ENCODE measurements around the gene CNNM1. TPM values are rescaled to one million over a fixed set of nuclear protein-coding genes. Genes with fewer than 3 reads are reported as not detected.

Gene CNNM1
- total RNA-seq, 4 donors from 2014 or later = 2.3 to 4.4 (median 4.2) TPM

GRCh38 chr10:99341248-99341647 is 12.1 kb downstream of the CNNM1 start:
- Histone ChIP-seq H3K36me3 (no peaks in the 10 kb centered on the region), H3K27ac (no peak overlapping the region), H3K4me1 (peaks cover 3% of the 10 kb centered on the region), H3K9me3 (no peaks in the 10 kb centered on the region), H3K27me3 (no peaks in the 10 kb centered on the region), H3K4me3 (no peak overlapping the region)
- TF ChIP-seq EP300 (IDR thresholded peaks at IDR 0.05) = no peak
- no peak for TF ChIP-seq POLR2A (IDR thresholded peaks at IDR 0.05)
- no peak for TF ChIP-seq CTCF (IDR thresholded peaks at IDR 0.05)
- TF ChIP-seq POLR2AphosphoS5 (IDR thresholded peaks at IDR 0.05) = no peak
- WGBS = 53% methylated on average over 3 of the region's 3 CpGs
- no peak for DNase-seq (ENCODE audit: low spot score in 2 of 2)

- Histone ChIP-seq H3K27me3 (no peaks in the 10 kb centered on the region), H3K4me1 (peaks cover 3% of the 10 kb centered on the region), H3K36me3 (no peaks in the 10 kb centered on the region), H3K4me3 (no peak overlapping the region), H3K27ac (no peak overlapping the region), H3K9me3 (no peaks in the 10 kb centered on the region)
- DNase-seq (ENCODE audit: low spot score in 2 of 2) = no peak
- WGBS = 40% methylated on average over 3 of the region's 3 CpGs
- no peak for TF ChIP-seq POLR2AphosphoS5 (IDR thresholded peaks at IDR 0.05)
- no peak for TF ChIP-seq CTCF (IDR thresholded peaks at IDR 0.05)
- no peak for TF ChIP-seq EP300 (IDR thresholded peaks at IDR 0.05)
- TF ChIP-seq POLR2A (IDR thresholded peaks at IDR 0.05) = no peak
These were observed 12.8 kb downstream of the CNNM1 start for GRCh38 chr10:99341860-99342490.

DNA sequence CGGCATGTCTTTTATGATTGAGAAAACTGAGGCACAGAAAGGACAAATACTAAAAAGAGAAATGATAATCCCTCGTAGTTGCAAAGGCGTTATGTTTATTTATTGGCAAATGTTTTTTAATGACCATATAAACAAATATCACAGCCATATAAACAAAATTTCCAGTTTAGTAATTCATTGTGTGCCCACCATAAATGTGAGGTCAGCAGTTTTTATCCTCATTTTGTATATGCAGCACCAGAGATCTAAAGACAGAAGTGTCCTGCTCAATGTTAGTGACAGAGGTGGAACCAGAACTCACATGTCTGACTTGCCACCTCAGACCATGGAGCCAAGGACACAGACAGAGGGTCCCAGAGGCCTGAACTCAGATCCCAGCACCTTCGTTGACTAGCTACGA is 14.1 kb downstream of the CNNM1 start:
- H3K4me1 ChIP-seq = no peaks in the 10 kb centered on the region
- no peaks in the 10 kb centered on the region for H3K9me3 ChIP-seq
- no peaks in the 10 kb centered on the region for H3K36me3 ChIP-seq
- no peak overlapping the region for H3K27ac ChIP-seq
- no peaks in the 10 kb centered on the region for H3K27me3 ChIP-seq
- 95% methylated on average over 5 of the region's 5 CpGs for WGBS
- TF ChIP-seq CTCF (IDR thresholded peaks at IDR 0.05) = no peak
- H3K4me3 ChIP-seq = no peak overlapping the region
- DNase-seq (ENCODE audit: low spot score in 2 of 2) = no peak

GRCh38 chr10:99344715-99345114 is 15.6 kb downstream of the CNNM1 start:
- Histone ChIP-seq H3K27me3 (no peaks in the 10 kb centered on the region), H3K36me3 (no peaks in the 10 kb centered on the region), H3K9me3 (no peaks in the 10 kb centered on the region), H3K4me3 (no peak overlapping the region), H3K4me1 (no peaks in the 10 kb centered on the region), H3K27ac (no peak overlapping the region)
- 60% methylated on average over 4 of the region's 4 CpGs for WGBS
- TF ChIP-seq POLR2AphosphoS5 (IDR thresholded peaks at IDR 0.05) (no peak), POLR2A (IDR thresholded peaks at IDR 0.05) (no peak), CTCF (IDR thresholded peaks at IDR 0.05) (no peak), EP300 (IDR thresholded peaks at IDR 0.05) (no peak)
- DNase-seq (ENCODE audit: low spot score in 2 of 2) = no peak

DNA sequence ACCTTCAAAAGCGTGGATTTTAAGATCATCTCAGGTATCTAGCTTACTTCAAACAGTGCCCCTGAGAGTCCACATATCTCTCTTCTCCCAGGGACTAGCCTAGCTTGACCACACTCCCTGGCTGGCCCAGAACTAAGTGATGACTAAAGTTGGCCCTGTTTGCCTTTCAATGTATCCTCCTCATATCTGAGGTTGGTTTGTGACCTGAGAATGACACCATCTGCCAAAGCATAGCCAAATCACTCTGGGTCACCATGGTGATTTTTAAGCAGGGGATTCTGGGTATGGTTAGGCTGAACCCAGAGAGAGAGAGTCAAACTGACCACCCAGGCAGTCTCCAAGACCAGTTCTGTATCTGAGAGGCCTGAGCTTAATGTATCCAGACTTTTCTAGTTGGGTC is 16.2 kb downstream of the CNNM1 start:
- no peak overlapping the region for H3K4me3 ChIP-seq
- no peak for DNase-seq (ENCODE audit: low spot score in 2 of 2)
- no peak overlapping the region for H3K27ac ChIP-seq
- H3K27me3 ChIP-seq = no peaks in the 10 kb centered on the region
- H3K4me1 ChIP-seq = no peaks in the 10 kb centered on the region
- 83% methylated on average over 1 of the region's 1 CpG for WGBS
- no peaks in the 10 kb centered on the region for H3K9me3 ChIP-seq
- TF ChIP-seq POLR2A (IDR thresholded peaks at IDR 0.05) (no peak), POLR2AphosphoS5 (IDR thresholded peaks at IDR 0.05) (no peak), EP300 (IDR thresholded peaks at IDR 0.05) (no peak), CTCF (IDR thresholded peaks at IDR 0.05) (no peak)
- H3K36me3 ChIP-seq = no peaks in the 10 kb centered on the region

Data from suprapubic skin (tissue), 4 donors.